ENCODE data around the gene PLK1. TPM values are rescaled to one million over a fixed set of nuclear protein-coding genes. Genes with fewer than 3 reads are reported as not detected.

Gene PLK1
- total RNA-seq, 4 donors from 2014 or later, result 0.59 to 9.6 (median 2.1) TPM

GRCh38 chr16:23668873-23669272 is 9.8 kb upstream of the PLK1 start:
- WGBS, 2 donors, result 89 to 91% methylated on average over 4 of the region's 4 CpGs

GRCh38 chr16:23670137-23670776 is 8.4 kb upstream of the PLK1 start:
- 92 to 96% methylated on average over 4 of the region's 4 CpGs for WGBS, 2 donors
- Histone ChIP-seq H3K4me3 (no peak overlapping the region), H3K36me3 (peaks cover 0 to 89% (median 0%) of the 10 kb centered on the region in 3 donors), H3K27ac (no peak overlapping the region), H3K4me1 (no peaks in the 10 kb centered on the region), H3K9me3 (no peaks in the 10 kb centered on the region), H3K27me3 (no peaks in the 10 kb centered on the region)
- no peak for TF ChIP-seq POLR2A (IDR thresholded peaks at IDR 0.05)
- no peak for TF ChIP-seq EP300 (IDR thresholded peaks at IDR 0.05)
- no peak for TF ChIP-seq CTCF (IDR thresholded peaks at IDR 0.05)
- DNase-seq (ENCODE audit: low spot score in 2 of 2), result no peak

More at GRCh38 chr16:23668873-23669272, 9.8 kb upstream of the PLK1 start:
- TF ChIP-seq POLR2A (IDR thresholded peaks at IDR 0.05) (no peak), EP300 (IDR thresholded peaks at IDR 0.05) (no peak), CTCF (IDR thresholded peaks at IDR 0.05) (no peak)
- no peaks in the 10 kb centered on the region for H3K4me1 ChIP-seq
- no peaks in the 10 kb centered on the region for H3K9me3 ChIP-seq
- H3K36me3 ChIP-seq, result peaks cover 0 to 91% (median 0%) of the 10 kb centered on the region in 3 donors
- DNase-seq (ENCODE audit: low spot score in 2 of 2), result no peak
- no peaks in the 10 kb centered on the region for H3K27me3 ChIP-seq
- no peak overlapping the region for H3K27ac ChIP-seq
- H3K4me3 ChIP-seq, result no peak overlapping the region

GRCh38 chr16:23673971-23674614 is 4.6 kb upstream of the PLK1 start:
- TF ChIP-seq POLR2A (IDR thresholded peaks at IDR 0.05), result no peak
- TF ChIP-seq CTCF (IDR thresholded peaks at IDR 0.05), result no peak
- no peak for TF ChIP-seq EP300 (IDR thresholded peaks at IDR 0.05)
- Histone ChIP-seq H3K27ac (no peak overlapping the region), H3K9me3 (no peaks in the 10 kb centered on the region), H3K4me3 (no peak overlapping the region), H3K36me3 (peaks cover 0 to 57% (median 0%) of the 10 kb centered on the region in 3 donors), H3K27me3 (no peaks in the 10 kb centered on the region), H3K4me1 (peaks cover 0 to 13% (median 9%) of the 10 kb centered on the region in 4 donors)
- DNase-seq (ENCODE audit: low spot score in 2 of 2), result no peak
- WGBS, 2 donors, result 66 to 78% methylated on average over 8 of the region's 8 CpGs

GRCh38 chr16:23676924-23677480 is 1.7 kb upstream of the PLK1 start:
- DNase-seq (ENCODE audit: low spot score in 2 of 2), result no peak
- H3K27ac ChIP-seq, result no peak overlapping the region
- no peaks in the 10 kb centered on the region for H3K27me3 ChIP-seq
- peaks cover 0 to 18% (median 13%) of the 10 kb centered on the region in 4 donors for H3K4me1 ChIP-seq
- peaks cover 0 to 50% (median 0%) of the 10 kb centered on the region in 3 donors for H3K36me3 ChIP-seq
- H3K9me3 ChIP-seq, result no peaks in the 10 kb centered on the region
- WGBS, 2 donors, result 98 to 100% methylated on average over 2 of the region's 2 CpGs
- TF ChIP-seq CTCF (IDR thresholded peaks at IDR 0.05) (no peak), POLR2A (IDR thresholded peaks at IDR 0.05) (no peak), EP300 (IDR thresholded peaks at IDR 0.05) (no peak)
- H3K4me3 ChIP-seq, result no peak overlapping the region
